Astrocyte of the cerebellum (primary cell): Measurements from ENCODE around the gene KIF5C.

Experiments used
- DNase-seq: peaks from one replicate; pipeline ENCODE4 v3.0.0-alpha.2; 2011; ENCODE audit warnings: low read depth
- H3K4me3 ChIP-seq: 2 replicates; pipeline ENCODE4 v1.5.1; 2011; ENCODE audit warnings: mild to moderate bottlenecking, low read depth, low read length, moderate library complexity
- CTCF ChIP-seq: IDR thresholded peaks from 2 replicates; pipeline ENCODE4 v1.5.1; 2012; ENCODE audit warnings: low read length, low read depth, moderate library complexity, mild to moderate bottlenecking; ENCODE audit errors: missing control alignments
- in situ Hi-C: cut with HindIII; loops from 2 replicates; pipeline ENCODE4 v1.10.0; 2017; ENCODE audit warnings: low sequenced_read_pairs

The KIF5C gene

GRCh38 chr2:149047118-149047517 lies 172.1 kb downstream of the KIF5C start:
- no peak for DNase-seq
- in situ Hi-C loops = no loop called here
- TF ChIP-seq CTCF = no peak
- H3K4me3 ChIP-seq = no peak overlapping the region

GRCh38 chr2:149049142-149049541 lies 174.1 kb downstream of the KIF5C start:
- H3K4me3 ChIP-seq = no peak overlapping the region
- in situ Hi-C loops = no loop called here
- TF ChIP-seq CTCF = no peak
- DNase-seq = no peak

GRCh38 chr2:149050188-149050587 lies 175.2 kb downstream of the KIF5C start:
- in situ Hi-C loops = no loop called here
- no peak for DNase-seq
- H3K4me3 ChIP-seq = no peak overlapping the region
- no peak for TF ChIP-seq CTCF

- TF ChIP-seq CTCF = no peak
- in situ Hi-C loops = no loop called here
- no peak overlapping the region for H3K4me3 ChIP-seq
- DNase-seq = no peak
Observed at GRCh38 chr2:149055751-149056150, 180.7 kb downstream of the KIF5C start.

GRCh38 chr2:149056541-149057255 lies 181.7 kb downstream of the KIF5C start:
- no peak for TF ChIP-seq CTCF
- in situ Hi-C loops = no loop called here
- DNase-seq = no peak
- H3K4me3 ChIP-seq = no peak overlapping the region

GRCh38 chr2:149057401-149057800 lies 182.4 kb downstream of the KIF5C start:
- no peak for TF ChIP-seq CTCF
- in situ Hi-C loops = no loop called here
- no peak overlapping the region for H3K4me3 ChIP-seq
- DNase-seq = no peak

GRCh38 chr2:149058936-149059335 lies 183.9 kb downstream of the KIF5C start:
- DNase-seq = no peak
- no peak overlapping the region for H3K4me3 ChIP-seq
- no peak for TF ChIP-seq CTCF
- in situ Hi-C loops = no loop called here
